WTC11 (cell line): ENCODE data around the gene APBA1.

Experiments used
- CREB1 ChIP-seq: sonication (generic); formaldehyde crosslinking; IDR thresholded peaks from 2 replicates; pipeline ENCODE4 v1.8.0; 2023; ENCODE audit warnings: mild to moderate bottlenecking, missing genetic modification reagents
- ESRRA ChIP-seq: sonication (generic); formaldehyde crosslinking; IDR thresholded peaks from 2 replicates; pipeline ENCODE4 v1.8.1; 2022; ENCODE audit warnings: mild to moderate bottlenecking, missing genetic modification reagents, borderline replicate concordance
- ETV6 ChIP-seq: sonication (generic); formaldehyde crosslinking; IDR thresholded peaks from 2 replicates; pipeline ENCODE4 v1.8.1; 2022; ENCODE audit warnings: mild to moderate bottlenecking, missing genetic modification reagents
- TEAD1 ChIP-seq: sonication (generic); formaldehyde crosslinking; IDR thresholded peaks from 2 replicates; pipeline ENCODE4 v1.8.0; 2022; ENCODE audit warnings: mild to moderate bottlenecking, missing genetic modification reagents
- TF ChIP-seq, protein P1 (sequence below): sonication (generic); formaldehyde crosslinking; conservative IDR thresholded peaks from 2 replicates; pipeline ENCODE4 v1.8.1; 2022; ENCODE audit warnings: mild to moderate bottlenecking, missing genetic modification reagents
- TF ChIP-seq, protein P2 (sequence below): fragments of 250-450 bp; sonication (Bioruptor Pico); IDR thresholded peaks from 2 replicates; pipeline ENCODE4 v2.1.2; 2022; ENCODE audit warnings: mild to moderate bottlenecking, moderate library complexity
- TF ChIP-seq, protein P3 (sequence below): fragments of 200-600 bp; IDR thresholded peaks from 2 replicates; pipeline ENCODE4 v1.8.0; 2022; ENCODE audit warnings: antibody characterized with exemption
- TF ChIP-seq, protein P4 (sequence below): sonication (generic); formaldehyde crosslinking; IDR thresholded peaks from 2 replicates; pipeline ENCODE4 v1.8.1; 2023; ENCODE audit warnings: mild to moderate bottlenecking, missing genetic modification reagents, moderate library complexity

DNA sequence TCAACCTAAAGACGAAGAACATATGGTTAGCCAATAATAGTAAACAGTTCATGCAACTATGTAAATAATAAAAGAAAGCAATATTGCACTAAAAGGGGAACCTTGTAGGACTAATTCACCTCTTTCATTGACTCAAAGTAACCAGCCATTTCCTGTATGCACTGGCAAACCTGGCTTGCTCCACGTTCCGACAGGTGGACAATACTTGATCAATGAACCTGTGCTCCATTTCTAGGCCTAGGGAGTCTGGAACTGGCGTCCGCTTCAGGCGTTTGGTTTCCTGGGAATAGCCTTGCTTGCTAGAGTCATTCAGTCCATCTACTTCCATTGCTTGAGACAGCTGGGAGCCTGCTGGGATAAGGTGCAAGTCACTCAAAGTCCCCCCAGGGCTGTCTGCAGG is 46.0 kb upstream of the APBA1 start:
- TF ChIP-seq CREB1 (CRISPR knock-in tag): no peak
- TF ChIP-seq, protein P1, sequence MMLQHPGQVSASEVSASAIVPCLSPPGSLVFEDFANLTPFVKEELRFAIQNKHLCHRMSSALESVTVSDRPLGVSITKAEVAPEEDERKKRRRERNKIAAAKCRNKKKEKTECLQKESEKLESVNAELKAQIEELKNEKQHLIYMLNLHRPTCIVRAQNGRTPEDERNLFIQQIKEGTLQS (CRISPR knock-in tag): no peak
- TF ChIP-seq, protein P2, sequence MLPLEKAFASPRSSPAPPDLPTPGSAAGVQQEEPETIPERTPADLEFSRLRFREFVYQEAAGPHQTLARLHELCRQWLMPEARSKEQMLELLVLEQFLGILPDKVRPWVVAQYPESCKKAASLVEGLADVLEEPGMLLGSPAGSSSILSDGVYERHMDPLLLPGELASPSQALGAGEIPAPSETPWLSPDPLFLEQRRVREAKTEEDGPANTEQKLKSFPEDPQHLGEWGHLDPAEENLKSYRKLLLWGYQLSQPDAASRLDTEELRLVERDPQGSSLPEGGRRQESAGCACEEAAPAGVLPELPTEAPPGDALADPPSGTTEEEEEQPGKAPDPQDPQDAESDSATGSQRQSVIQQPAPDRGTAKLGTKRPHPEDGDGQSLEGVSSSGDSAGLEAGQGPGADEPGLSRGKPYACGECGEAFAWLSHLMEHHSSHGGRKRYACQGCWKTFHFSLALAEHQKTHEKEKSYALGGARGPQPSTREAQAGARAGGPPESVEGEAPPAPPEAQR (CRISPR knock-in tag): no peak
- no peak for TF ChIP-seq TEAD1
- no peak for TF ChIP-seq ETV6 (CRISPR knock-in tag)
- TF ChIP-seq, protein P3, sequence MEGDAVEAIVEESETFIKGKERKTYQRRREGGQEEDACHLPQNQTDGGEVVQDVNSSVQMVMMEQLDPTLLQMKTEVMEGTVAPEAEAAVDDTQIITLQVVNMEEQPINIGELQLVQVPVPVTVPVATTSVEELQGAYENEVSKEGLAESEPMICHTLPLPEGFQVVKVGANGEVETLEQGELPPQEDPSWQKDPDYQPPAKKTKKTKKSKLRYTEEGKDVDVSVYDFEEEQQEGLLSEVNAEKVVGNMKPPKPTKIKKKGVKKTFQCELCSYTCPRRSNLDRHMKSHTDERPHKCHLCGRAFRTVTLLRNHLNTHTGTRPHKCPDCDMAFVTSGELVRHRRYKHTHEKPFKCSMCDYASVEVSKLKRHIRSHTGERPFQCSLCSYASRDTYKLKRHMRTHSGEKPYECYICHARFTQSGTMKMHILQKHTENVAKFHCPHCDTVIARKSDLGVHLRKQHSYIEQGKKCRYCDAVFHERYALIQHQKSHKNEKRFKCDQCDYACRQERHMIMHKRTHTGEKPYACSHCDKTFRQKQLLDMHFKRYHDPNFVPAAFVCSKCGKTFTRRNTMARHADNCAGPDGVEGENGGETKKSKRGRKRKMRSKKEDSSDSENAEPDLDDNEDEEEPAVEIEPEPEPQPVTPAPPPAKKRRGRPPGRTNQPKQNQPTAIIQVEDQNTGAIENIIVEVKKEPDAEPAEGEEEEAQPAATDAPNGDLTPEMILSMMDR: no peak
- TF ChIP-seq ESRRA (CRISPR knock-in tag): no peak
- TF ChIP-seq, protein P4, sequence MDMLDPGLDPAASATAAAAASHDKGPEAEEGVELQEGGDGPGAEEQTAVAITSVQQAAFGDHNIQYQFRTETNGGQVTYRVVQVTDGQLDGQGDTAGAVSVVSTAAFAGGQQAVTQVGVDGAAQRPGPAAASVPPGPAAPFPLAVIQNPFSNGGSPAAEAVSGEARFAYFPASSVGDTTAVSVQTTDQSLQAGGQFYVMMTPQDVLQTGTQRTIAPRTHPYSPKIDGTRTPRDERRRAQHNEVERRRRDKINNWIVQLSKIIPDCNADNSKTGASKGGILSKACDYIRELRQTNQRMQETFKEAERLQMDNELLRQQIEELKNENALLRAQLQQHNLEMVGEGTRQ: no peak
